A549 (cell line): ENCODE results near the gene MYCN. TPM values are rescaled to one million over a fixed set of nuclear protein-coding genes. Genes with fewer than 3 reads are reported as not detected.
"Not testable (repeated sequence)": the region's sequence is repeated elsewhere in the genome, so short reads cannot be mapped to it uniquely, and the experiment has no call there.

Experiments used
- ATAC-seq, 2 experiments: fragments of 200-7000 bp in 1 of 2; fragments of >200 bp in 1 of 2; cut with Nextera tagmentation in 1 of 2; cut with Tn5 transposase in 1 of 2; 3 replicates each; pipeline versions ENCODE4 v1.8.0 to v1.9.1; 2018 to 2020; ENCODE audit warnings: mild to moderate bottlenecking in 1 of 2, moderate library complexity in 1 of 2
- CTCF ChIA-PET: fragments of 300-600 bp; sonication (Branson Sonifier 250); formaldehyde crosslinking; extraction: SDS; loops from one replicate; lab custom pipeline; 2021; ENCODE audit warnings: antibody characterized with exemption, inconsistent platforms; lab: Yijun Ruan, JAX
- POLR2A ChIA-PET: fragments of 350-600 bp; formaldehyde crosslinking; extraction: SDS; loops from one replicate; lab custom pipeline; 2021; ENCODE audit warnings: antibody characterized with exemption, inconsistent platforms; lab: Yijun Ruan, JAX
- DNase-seq, 2 experiments: peaks; one replicate each; pipeline versions ENCODE4 v3.0.0 to v3.0.0-alpha.2; 2011 to 2016; ENCODE audit warnings: low read depth in 1 of 2, low spot score in 1 of 2
- FAIRE-seq: peaks from 2 replicates; lab custom pipeline; 2011; peaks lifted over from hg19 to GRCh38; lab: Jason Lieb, UNC
- H3K27ac ChIP-seq, 2 experiments: fragments of >200 bp; sonication (Bioruptor Twin); formaldehyde crosslinking; 3 replicates each; pipeline ENCODE4 v1.5.1; 2016 to 2017
- H3K4me1 ChIP-seq: fragments of >200 bp; sonication (Bioruptor Twin); formaldehyde crosslinking; 3 replicates; pipeline ENCODE4 v1.6.1; 2016
- H3K4me2 ChIP-seq: fragments of >200 bp; sonication (Bioruptor Twin); formaldehyde crosslinking; 3 replicates; pipeline ENCODE4 v1.6.1; 2016
- H3K4me3 ChIP-seq: fragments of >200 bp; sonication (Bioruptor Twin); formaldehyde crosslinking; 3 replicates; pipeline ENCODE4 v1.5.1; 2016
- H3K9me3 ChIP-seq: fragments of >200 bp; sonication (Bioruptor Twin); formaldehyde crosslinking; 3 replicates; pipeline ENCODE4 v1.6.1; 2016
- CEBPB ChIP-seq, 2 experiments: fragments of >200 bp in 1 of 2; sonication (Bioruptor Twin) in 1 of 2; formaldehyde crosslinking in 1 of 2; IDR thresholded peaks; 2 replicates each; pipeline ENCODE4 v1.6.1; 2012 to 2016
- EP300 ChIP-seq, 2 experiments: fragments of >200 bp; sonication (Bioruptor Twin); formaldehyde crosslinking; IDR thresholded peaks; 2 replicates in 1 of 2; 3 replicates in 1 of 2; pipeline ENCODE4 v1.6.1; 2016 to 2017
- JUNB ChIP-seq: fragments of >200 bp; sonication (Bioruptor Twin); formaldehyde crosslinking; IDR thresholded peaks from 2 replicates; pipeline ENCODE4 v1.6.1; 2016
- MAFK ChIP-seq: fragments of 450-650 bp; IDR thresholded peaks from 2 replicates; pipeline ENCODE4 v1.6.1; 2014; ENCODE audit not compliant: partially characterized antibody
- NFE2L2 ChIP-seq: fragments of 150-350 bp; conservative IDR thresholded peaks from 2 replicates; pipeline ENCODE4 v1.6.1; 2014; ENCODE audit warnings: low read length
- NPAS2 ChIP-seq: fragments of 250-450 bp; sonication (Bioruptor Pico); IDR thresholded peaks from 2 replicates; pipeline ENCODE4 v1.8.0; 2022; ENCODE audit warnings: mild to moderate bottlenecking, moderate library complexity, borderline replicate concordance
- RCOR1 ChIP-seq: fragments of 150-350 bp; IDR thresholded peaks from 2 replicates; pipeline ENCODE4 v1.6.1; 2014; ENCODE audit warnings: antibody characterized with exemption, low read length, low read depth
- TP53 ChIP-seq: fragments of 250-450 bp; sonication (Bioruptor Pico); IDR thresholded peaks from 2 replicates; pipeline ENCODE4 v1.5.0; 2021; ENCODE audit warnings: mild to moderate bottlenecking, moderate library complexity
- ZFP36 ChIP-seq: fragments of 450-650 bp; IDR thresholded peaks from 2 replicates; pipeline ENCODE4 v1.6.1; 2014; ENCODE audit warnings: borderline replicate concordance; ENCODE audit not compliant: partially characterized antibody
- WGBS: methylation state at CpG from one replicate; pipeline ENCODE4 v1.1.6; 2017; ENCODE audit errors: missing lambda C conversion rate; 5-methylcytosine and 5-hydroxymethylcytosine counted together
- polyA plus RNA-seq, 4 experiments: library from polyadenylated mRNA; depleted of rRNA in 3 of 4; stranded (reverse); fragments of >200 nt; fragmentation: RNase III in 1 of 4; extraction: RNeasy Plus Mini Kit Qiagen cat#74134 plus additional on column Dnase treatment in 1 of 4; gene quantifications; 2 replicates in 3 of 4; 3 replicates in 1 of 4; pipeline ENCODE4 v1.2.3, GENCODE V29; 2011 to 2017
- TF ChIP-seq, protein P1 (sequence below): IDR thresholded peaks from 2 replicates; pipeline ENCODE4 v1.6.1; 2012
- TF ChIP-seq, protein P2 (sequence below): IDR thresholded peaks from 2 replicates; pipeline ENCODE4 v1.6.1; 2012; ENCODE audit warnings: low read depth, borderline replicate concordance
- TF ChIP-seq, protein P3 (sequence below): fragments of >200 bp; sonication (Bioruptor Twin); formaldehyde crosslinking; IDR thresholded peaks from 2 replicates; pipeline ENCODE4 v1.6.1; 2016

MYCN gene
- polyA plus RNA-seq, 2 of the 4 experiments (the other 2 are of a cell fraction), result not detected

DNA sequence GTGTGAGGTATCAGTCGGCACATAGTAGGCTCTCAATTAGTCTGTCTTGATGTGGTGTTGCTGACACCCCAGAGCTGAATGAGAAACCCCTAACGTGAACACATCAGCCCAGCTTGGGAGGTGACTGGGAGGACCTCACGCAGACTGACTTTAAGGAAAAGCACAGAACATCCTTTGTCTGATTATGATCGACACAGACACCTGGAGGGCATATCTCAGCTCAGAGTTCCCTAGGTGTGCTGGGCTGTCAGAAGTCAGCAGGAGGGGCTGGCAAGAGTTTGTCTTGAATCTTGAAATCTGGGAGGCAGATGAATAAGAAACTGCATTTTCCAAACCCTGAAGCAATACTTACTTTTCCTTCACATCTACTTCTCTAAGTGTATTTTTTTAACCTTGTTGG is 16.8 kb upstream of the MYCN start (continued):
- TF ChIP-seq, protein P1, sequence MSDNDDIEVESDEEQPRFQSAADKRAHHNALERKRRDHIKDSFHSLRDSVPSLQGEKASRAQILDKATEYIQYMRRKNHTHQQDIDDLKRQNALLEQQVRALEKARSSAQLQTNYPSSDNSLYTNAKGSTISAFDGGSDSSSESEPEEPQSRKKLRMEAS, result no peak

DNA sequence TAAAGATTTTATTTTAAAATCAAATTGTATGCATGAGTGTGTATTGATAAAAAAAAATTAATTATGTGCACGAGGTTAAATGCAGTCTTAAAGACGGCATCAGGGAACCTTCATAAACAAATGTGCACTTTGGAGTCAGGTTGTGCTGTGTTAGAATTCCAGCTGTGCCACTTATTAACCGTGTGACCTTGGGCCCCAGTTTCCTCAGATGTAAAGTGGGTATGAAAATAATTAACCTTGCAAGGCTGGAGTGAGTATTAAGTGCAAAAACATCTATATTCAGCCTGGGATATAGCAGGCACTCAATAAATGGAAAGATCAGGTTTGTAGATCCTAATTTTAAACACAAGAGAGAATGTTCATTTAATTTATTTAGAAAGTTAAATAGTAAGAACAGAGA is 14.5 kb upstream of the MYCN start:
- Histone ChIP-seq H3K9me3 (no peaks in the 10 kb centered on the region), H3K4me3 (no peak overlapping the region), H3K4me1 (no peaks in the 10 kb centered on the region), H3K4me2 (no peak overlapping the region), H3K27ac (no peak overlapping the region)
- WGBS, result 26% methylated on average over 3 of the region's 3 CpGs
- FAIRE-seq (no peak), DNase-seq (no peak), ATAC-seq (no peak)
- TF ChIP-seq, protein P2, sequence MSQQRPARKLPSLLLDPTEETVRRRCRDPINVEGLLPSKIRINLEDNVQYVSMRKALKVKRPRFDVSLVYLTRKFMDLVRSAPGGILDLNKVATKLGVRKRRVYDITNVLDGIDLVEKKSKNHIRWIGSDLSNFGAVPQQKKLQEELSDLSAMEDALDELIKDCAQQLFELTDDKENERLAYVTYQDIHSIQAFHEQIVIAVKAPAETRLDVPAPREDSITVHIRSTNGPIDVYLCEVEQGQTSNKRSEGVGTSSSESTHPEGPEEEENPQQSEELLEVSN, result no peak
- TF ChIP-seq NPAS2 (CRISPR knock-in tag) (no peak), TP53 (CRISPR knock-in tag) (no peak), EP300 (IDR thresholded peaks at IDR 0.05) (no peak)
- ChIA-PET CTCF (interaction anchor here (0.5 to 1.4 kb wide), 2 partner anchors 13 to 812 kb away, joined by 3 to 10 read pairs; no protein-coding TSS in a partner anchor), POLR2A (no interaction called here)

DNA sequence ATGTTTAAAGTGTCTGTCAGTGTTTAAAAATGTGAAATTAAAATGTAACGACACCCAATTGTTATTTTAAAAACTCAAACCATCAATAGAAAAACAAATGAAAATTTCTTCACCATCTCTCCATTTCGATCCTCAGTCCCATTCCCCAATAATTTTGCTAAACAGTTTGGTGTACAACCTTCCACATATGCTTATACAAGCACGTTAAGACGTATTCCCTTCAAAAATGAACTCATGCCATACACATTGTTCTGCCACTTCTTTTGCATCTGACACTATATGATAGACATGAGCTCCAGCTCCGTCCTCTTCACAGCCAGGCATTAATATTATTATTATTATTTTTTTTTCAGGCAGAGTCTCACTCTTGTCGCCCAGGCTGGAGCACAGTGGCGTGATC is 14.1 kb upstream of the MYCN start:
- ChIA-PET POLR2A (no interaction called here), CTCF (interaction anchor here (2.2 kb wide), 1 partner anchor 13 kb away, joined by 8 read pairs; the partner anchor contains the start of gene MYCN)
- Histone ChIP-seq H3K27ac (no peak overlapping the region), H3K4me3 (no peak overlapping the region), H3K4me1 (no peaks in the 10 kb centered on the region), H3K4me2 (no peak overlapping the region), H3K9me3 (no peaks in the 10 kb centered on the region)
- no peak for FAIRE-seq
- DNase-seq, result no peak
- TF ChIP-seq ZFP36 (no peak), NPAS2 (CRISPR knock-in tag) (no peak), JUNB (no peak), NFE2L2 (no peak)
- ATAC-seq, result no peak
- 42% methylated on average over 7 of the region's 7 CpGs for whole genome bisulfite sequencing

DNA sequence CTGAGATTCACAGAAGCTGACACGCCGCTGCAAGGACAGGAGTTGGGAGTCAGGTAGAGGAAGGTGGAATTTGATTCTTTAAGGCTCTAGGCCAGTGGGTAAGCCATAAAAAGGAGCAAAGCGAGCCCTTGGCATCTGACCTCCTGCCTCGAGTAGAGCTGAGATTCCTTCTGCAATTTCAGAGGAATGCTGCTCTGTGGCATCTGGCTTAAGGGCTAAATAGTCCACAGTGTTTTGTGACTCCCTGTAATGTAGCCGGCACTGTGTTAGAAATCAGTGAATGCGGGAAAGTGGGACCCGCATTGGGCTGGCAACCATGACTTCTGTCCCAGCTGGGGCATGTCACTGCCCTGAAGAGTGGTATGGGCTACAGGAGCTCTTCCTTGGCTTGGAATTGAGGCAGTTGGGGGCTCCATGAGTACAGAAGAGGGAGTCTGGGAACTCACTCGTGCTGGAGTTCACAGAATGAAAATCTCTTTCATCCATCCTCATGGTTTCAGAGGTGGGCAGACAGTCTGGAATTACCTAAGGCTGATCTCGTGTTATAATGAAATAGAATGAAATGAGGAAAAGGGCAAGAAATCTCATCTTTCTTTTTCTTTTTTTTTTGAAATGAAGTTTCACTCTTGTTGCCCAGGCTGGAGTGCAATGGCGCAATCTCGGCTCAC is 12.7 kb upstream of the MYCN start:
- no peaks in the 10 kb centered on the region for H3K9me3 ChIP-seq
- TF ChIP-seq RCOR1, result no peak
- TF ChIP-seq MAFK, result no peak
- TF ChIP-seq, protein P3, sequence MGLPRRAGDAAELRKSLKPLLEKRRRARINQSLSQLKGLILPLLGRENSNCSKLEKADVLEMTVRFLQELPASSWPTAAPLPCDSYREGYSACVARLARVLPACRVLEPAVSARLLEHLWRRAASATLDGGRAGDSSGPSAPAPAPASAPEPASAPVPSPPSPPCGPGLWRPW, result no peak
- TF ChIP-seq CEBPB (IDR thresholded peaks at IDR 0.05), result no peak
- TF ChIP-seq NPAS2 (CRISPR knock-in tag), result no peak
- DNase-seq (no peak), ATAC-seq (no peak), FAIRE-seq (no peak)
- H3K27ac ChIP-seq, result no peak overlapping the region
- no peak overlapping the region for H3K4me2 ChIP-seq
- H3K4me3 ChIP-seq, result no peak overlapping the region
- ChIA-PET CTCF (interaction anchor here (2.2 kb wide), 1 partner anchor 12 kb away, joined by 8 read pairs; the partner anchor contains the start of gene MYCN), POLR2A (no interaction called here)
- 59% methylated on average over 11 of the region's 11 CpGs for WGBS
- H3K4me1 ChIP-seq, result no peaks in the 10 kb centered on the region

DNA sequence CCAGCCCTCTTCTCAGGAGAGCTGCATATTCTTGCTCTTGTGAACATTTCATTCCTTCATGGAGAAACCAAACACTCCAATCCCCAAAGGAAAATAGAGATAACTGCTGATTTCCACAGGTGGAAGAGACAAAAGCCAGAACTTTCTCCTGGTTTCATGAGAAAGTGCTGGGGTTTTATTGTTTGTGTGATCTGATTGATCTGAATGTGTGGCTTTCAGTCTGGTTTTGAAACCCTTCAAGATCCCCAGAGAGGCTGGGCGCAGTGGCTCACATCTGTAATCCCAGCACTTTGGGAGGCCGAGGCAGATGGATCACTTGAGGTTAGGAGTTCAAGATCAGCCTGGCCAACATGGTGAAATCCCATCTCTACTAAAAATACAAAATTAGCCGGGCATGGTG is 11.3 kb upstream of the MYCN start:
- CTCF ChIA-PET, result interaction anchor here (0.7 to 1.4 kb wide), 2 partner anchors 11 to 286 kb away, joined by 3 to 5 read pairs; no protein-coding TSS in a partner anchor
- H3K9me3 ChIP-seq, H3K4me2 ChIP-seq, H3K4me1 ChIP-seq, DNase-seq, H3K4me3 ChIP-seq, H3K27ac ChIP-seq, ATAC-seq, FAIRE-seq, POLR2A ChIA-PET: not testable (repeated sequence)
- WGBS, result 35% methylated on average over 3 of the region's 3 CpGs
